ENCODE measurements around the gene FSTL4.

FSTL4 gene

GRCh38 chr5:133321286-133321832, 291.0 kb downstream of the FSTL4 start:
- H3K4me1 ChIP-seq (ENCODE audit: control insufficient read depth in 2 of 2, insufficient read depth in 2 of 2, low read length in 2 of 2) = no peaks in the 10 kb centered on the region
- H3K4me3 ChIP-seq (ENCODE audit: low read length in 2 of 2) = no peak overlapping the region
- H3K9ac ChIP-seq (ENCODE audit: low read depth in 1 of 2, low read length in 2 of 2) = no peak overlapping the region
- peaks cover 0 to 4% of the 10 kb centered on the region in 2 donors for H3K27me3 ChIP-seq (ENCODE audit: control insufficient read depth in 2 of 2, insufficient read depth in 2 of 2, low read length in 2 of 2)
- H3K27ac ChIP-seq (ENCODE audit: low read depth in 2 of 2, low read length in 2 of 2) = no peak overlapping the region
- H3K36me3 ChIP-seq (ENCODE audit: control insufficient read depth in 2 of 2, insufficient read depth in 2 of 2, low read length in 2 of 2) = no peaks in the 10 kb centered on the region
- no peaks in the 10 kb centered on the region for H3K9me3 ChIP-seq (ENCODE audit: control insufficient read depth in 2 of 2, low read length in 2 of 2)

- no peaks in the 10 kb centered on the region for H3K36me3 ChIP-seq (ENCODE audit: control insufficient read depth in 2 of 2, insufficient read depth in 2 of 2, low read length in 2 of 2)
- no peak overlapping the region for H3K4me3 ChIP-seq (ENCODE audit: low read length in 2 of 2)
- H3K27ac ChIP-seq (ENCODE audit: low read depth in 2 of 2, low read length in 2 of 2) = no peak overlapping the region
- H3K9me3 ChIP-seq (ENCODE audit: control insufficient read depth in 2 of 2, low read length in 2 of 2) = no peaks in the 10 kb centered on the region
- peaks cover 0 to 4% of the 10 kb centered on the region in 2 donors for H3K27me3 ChIP-seq (ENCODE audit: control insufficient read depth in 2 of 2, insufficient read depth in 2 of 2, low read length in 2 of 2)
- no peaks in the 10 kb centered on the region for H3K4me1 ChIP-seq (ENCODE audit: control insufficient read depth in 2 of 2, insufficient read depth in 2 of 2, low read length in 2 of 2)
- H3K9ac ChIP-seq (ENCODE audit: low read depth in 1 of 2, low read length in 2 of 2) = no peak overlapping the region
These were observed 292.3 kb downstream of the FSTL4 start for GRCh38 chr5:133319905-133320520.

GRCh38 chr5:133319244-133319643, 293.1 kb downstream of the FSTL4 start:
- Histone ChIP-seq H3K36me3 (ENCODE audit: control insufficient read depth in 2 of 2, insufficient read depth in 2 of 2, low read length in 2 of 2) (no peaks in the 10 kb centered on the region), H3K9me3 (ENCODE audit: control insufficient read depth in 2 of 2, low read length in 2 of 2) (no peaks in the 10 kb centered on the region), H3K9ac (ENCODE audit: low read depth in 1 of 2, low read length in 2 of 2) (no peak overlapping the region), H3K4me1 (ENCODE audit: control insufficient read depth in 2 of 2, insufficient read depth in 2 of 2, low read length in 2 of 2) (no peaks in the 10 kb centered on the region), H3K27ac (ENCODE audit: low read depth in 2 of 2, low read length in 2 of 2) (no peak overlapping the region), H3K27me3 (ENCODE audit: control insufficient read depth in 2 of 2, insufficient read depth in 2 of 2, low read length in 2 of 2) (peaks cover 0 to 4% of the 10 kb centered on the region in 2 donors), H3K4me3 (ENCODE audit: low read length in 2 of 2) (no peak overlapping the region)

GRCh38 chr5:133317558-133317957, 294.8 kb downstream of the FSTL4 start:
- H3K36me3 ChIP-seq (ENCODE audit: control insufficient read depth in 2 of 2, insufficient read depth in 2 of 2, low read length in 2 of 2) = no peaks in the 10 kb centered on the region

GRCh38 chr5:133316346-133317343, 295.7 kb downstream of the FSTL4 start:
- no peak overlapping the region for H3K9ac ChIP-seq (ENCODE audit: low read depth in 1 of 2, low read length in 2 of 2)
- peaks cover 0 to 4% of the 10 kb centered on the region in 2 donors for H3K27me3 ChIP-seq (ENCODE audit: control insufficient read depth in 2 of 2, insufficient read depth in 2 of 2, low read length in 2 of 2)
- no peak overlapping the region for H3K27ac ChIP-seq (ENCODE audit: low read depth in 2 of 2, low read length in 2 of 2)
- H3K4me1 ChIP-seq (ENCODE audit: control insufficient read depth in 2 of 2, insufficient read depth in 2 of 2, low read length in 2 of 2) = no peaks in the 10 kb centered on the region
- H3K36me3 ChIP-seq (ENCODE audit: control insufficient read depth in 2 of 2, insufficient read depth in 2 of 2, low read length in 2 of 2) = no peaks in the 10 kb centered on the region
- no peak overlapping the region for H3K4me3 ChIP-seq (ENCODE audit: low read length in 2 of 2)
- no peaks in the 10 kb centered on the region for H3K9me3 ChIP-seq (ENCODE audit: control insufficient read depth in 2 of 2, low read length in 2 of 2)

More at GRCh38 chr5:133317558-133317957, 294.8 kb downstream of the FSTL4 start:
- Histone ChIP-seq H3K4me1 (ENCODE audit: control insufficient read depth in 2 of 2, insufficient read depth in 2 of 2, low read length in 2 of 2) (no peaks in the 10 kb centered on the region), H3K4me3 (ENCODE audit: low read length in 2 of 2) (no peak overlapping the region), H3K27ac (ENCODE audit: low read depth in 2 of 2, low read length in 2 of 2) (no peak overlapping the region), H3K9me3 (ENCODE audit: control insufficient read depth in 2 of 2, low read length in 2 of 2) (no peaks in the 10 kb centered on the region), H3K9ac (ENCODE audit: low read depth in 1 of 2, low read length in 2 of 2) (no peak overlapping the region), H3K27me3 (ENCODE audit: control insufficient read depth in 2 of 2, insufficient read depth in 2 of 2, low read length in 2 of 2) (peaks cover 0 to 4% of the 10 kb centered on the region in 2 donors)

GRCh38 chr5:133314086-133314485, 298.3 kb downstream of the FSTL4 start:
- Histone ChIP-seq H3K36me3 (ENCODE audit: control insufficient read depth in 2 of 2, insufficient read depth in 2 of 2, low read length in 2 of 2) (no peaks in the 10 kb centered on the region), H3K27ac (ENCODE audit: low read depth in 2 of 2, low read length in 2 of 2) (no peak overlapping the region), H3K27me3 (ENCODE audit: control insufficient read depth in 2 of 2, insufficient read depth in 2 of 2, low read length in 2 of 2) (peaks cover 0 to 6% of the 10 kb centered on the region in 2 donors), H3K4me3 (ENCODE audit: low read length in 2 of 2) (no peak overlapping the region), H3K9me3 (ENCODE audit: control insufficient read depth in 2 of 2, low read length in 2 of 2) (no peaks in the 10 kb centered on the region), H3K9ac (ENCODE audit: low read depth in 1 of 2, low read length in 2 of 2) (no peak overlapping the region), H3K4me1 (ENCODE audit: control insufficient read depth in 2 of 2, insufficient read depth in 2 of 2, low read length in 2 of 2) (no peaks in the 10 kb centered on the region)

- Histone ChIP-seq H3K4me3 (ENCODE audit: low read length in 2 of 2) (no peak overlapping the region), H3K36me3 (ENCODE audit: control insufficient read depth in 2 of 2, insufficient read depth in 2 of 2, low read length in 2 of 2) (no peaks in the 10 kb centered on the region), H3K9ac (ENCODE audit: low read depth in 1 of 2, low read length in 2 of 2) (no peak overlapping the region), H3K27me3 (ENCODE audit: control insufficient read depth in 2 of 2, insufficient read depth in 2 of 2, low read length in 2 of 2) (peaks cover 0 to 2% of the 10 kb centered on the region in 2 donors), H3K4me1 (ENCODE audit: control insufficient read depth in 2 of 2, insufficient read depth in 2 of 2, low read length in 2 of 2) (no peaks in the 10 kb centered on the region), H3K9me3 (ENCODE audit: control insufficient read depth in 2 of 2, low read length in 2 of 2) (no peaks in the 10 kb centered on the region), H3K27ac (ENCODE audit: low read depth in 2 of 2, low read length in 2 of 2) (no peak overlapping the region)
These were observed 301.2 kb downstream of the FSTL4 start for GRCh38 chr5:133311176-133311575.

- H3K9me3 ChIP-seq (ENCODE audit: control insufficient read depth in 2 of 2, low read length in 2 of 2) = no peaks in the 10 kb centered on the region
- H3K36me3 ChIP-seq (ENCODE audit: control insufficient read depth in 2 of 2, insufficient read depth in 2 of 2, low read length in 2 of 2) = no peaks in the 10 kb centered on the region
- no peak overlapping the region for H3K4me3 ChIP-seq (ENCODE audit: low read length in 2 of 2)
- H3K27ac ChIP-seq (ENCODE audit: low read depth in 2 of 2, low read length in 2 of 2) = no peak overlapping the region
- H3K4me1 ChIP-seq (ENCODE audit: control insufficient read depth in 2 of 2, insufficient read depth in 2 of 2, low read length in 2 of 2) = no peaks in the 10 kb centered on the region
- H3K9ac ChIP-seq (ENCODE audit: low read depth in 1 of 2, low read length in 2 of 2) = no peak overlapping the region
- H3K27me3 ChIP-seq (ENCODE audit: control insufficient read depth in 2 of 2, insufficient read depth in 2 of 2, low read length in 2 of 2) = peaks cover 0 to 2% of the 10 kb centered on the region in 2 donors
These were observed 302.2 kb downstream of the FSTL4 start for GRCh38 chr5:133309984-133310621.

GRCh38 chr5:133309166-133309795, 303.1 kb downstream of the FSTL4 start:
- Histone ChIP-seq H3K4me1 (ENCODE audit: control insufficient read depth in 2 of 2, insufficient read depth in 2 of 2, low read length in 2 of 2) (no peaks in the 10 kb centered on the region), H3K36me3 (ENCODE audit: control insufficient read depth in 2 of 2, insufficient read depth in 2 of 2, low read length in 2 of 2) (no peaks in the 10 kb centered on the region), H3K4me3 (ENCODE audit: low read length in 2 of 2) (no peak overlapping the region), H3K9me3 (ENCODE audit: control insufficient read depth in 2 of 2, low read length in 2 of 2) (no peaks in the 10 kb centered on the region), H3K9ac (ENCODE audit: low read depth in 1 of 2, low read length in 2 of 2) (no peak overlapping the region), H3K27me3 (ENCODE audit: control insufficient read depth in 2 of 2, insufficient read depth in 2 of 2, low read length in 2 of 2) (peaks cover 0 to 2% of the 10 kb centered on the region in 2 donors), H3K27ac (ENCODE audit: low read depth in 2 of 2, low read length in 2 of 2) (no peak overlapping the region)

All from mucosa of rectum (tissue), 2 donors.